HEK293T (cell line): ENCODE data around the gene REPIN1.

Experiments used
- CTCF ChIA-PET: fragments of 350-600 bp; formaldehyde crosslinking; extraction: SDS; loops from one replicate; lab custom pipeline; 2021; ENCODE audit warnings: antibody characterized with exemption, inconsistent platforms; lab: Yijun Ruan, JAX
- POLR2A ChIA-PET: fragments of 350-600 bp; formaldehyde crosslinking; extraction: SDS; loops from one replicate; lab custom pipeline; 2020; ENCODE audit warnings: antibody characterized with exemption, inconsistent platforms; lab: Yijun Ruan, JAX
- DNase-seq: peaks from one replicate; pipeline ENCODE4 v3.0.0; 2012; ENCODE audit warnings: mixed read lengths; ENCODE audit errors: extremely low spot score
- ARNT ChIP-seq: fragments of 450-650 bp; IDR thresholded peaks from 2 replicates; pipeline ENCODE4 v1.6.1; 2017; ENCODE audit warnings: mild to moderate bottlenecking
- BHLHE40 ChIP-seq: fragments of 450-650 bp; IDR thresholded peaks from 2 replicates; pipeline ENCODE4 v1.6.1; 2016; ENCODE audit warnings: mild to moderate bottlenecking, moderate library complexity, borderline replicate concordance
- CTBP1 ChIP-seq: fragments of 450-650 bp; IDR thresholded peaks from 2 replicates; pipeline ENCODE4 v1.6.1; 2016; ENCODE audit warnings: borderline replicate concordance
- ELF4 ChIP-seq: fragments of 450-650 bp; IDR thresholded peaks from 2 replicates; pipeline ENCODE4 v1.6.1; 2017; ENCODE audit warnings: antibody characterized with exemption
- FOXA1 ChIP-seq: fragments of 450-650 bp; IDR thresholded peaks from 2 replicates; pipeline ENCODE4 v1.6.1; 2016; ENCODE audit warnings: mild to moderate bottlenecking
- FOXK2 ChIP-seq: fragments of 450-650 bp; IDR thresholded peaks from 2 replicates; pipeline ENCODE4 v1.6.1; 2016; ENCODE audit warnings: mild to moderate bottlenecking
- FOXM1 ChIP-seq: fragments of 450-650 bp; IDR thresholded peaks from 2 replicates; pipeline ENCODE4 v1.6.1; 2017; ENCODE audit warnings: mild to moderate bottlenecking, borderline replicate concordance
- HDGF ChIP-seq: fragments of 450-650 bp; IDR thresholded peaks from 2 replicates; pipeline ENCODE4 v1.6.1; 2017; ENCODE audit warnings: antibody characterized with exemption, borderline replicate concordance
- L3MBTL2 ChIP-seq: fragments of 450-650 bp; conservative IDR thresholded peaks from 2 replicates; pipeline ENCODE4 v1.6.1; 2016; ENCODE audit warnings: mild to moderate bottlenecking
- LEF1 ChIP-seq: fragments of 450-650 bp; IDR thresholded peaks from 2 replicates; pipeline ENCODE4 v1.6.1; 2017; ENCODE audit warnings: mild to moderate bottlenecking, borderline replicate concordance
- NFRKB ChIP-seq: fragments of 450-650 bp; IDR thresholded peaks from 2 replicates; pipeline ENCODE4 v1.6.1; 2016; ENCODE audit warnings: mild to moderate bottlenecking, moderate library complexity
- PKNOX1 ChIP-seq: fragments of 450-650 bp; IDR thresholded peaks from 2 replicates; pipeline ENCODE4 v1.6.1; 2016
- SP1 ChIP-seq: fragments of 450-650 bp; IDR thresholded peaks from 2 replicates; pipeline ENCODE4 v1.6.1; 2017
- SUZ12 ChIP-seq: fragments of 450-650 bp; IDR thresholded peaks from 2 replicates; pipeline ENCODE4 v1.6.1; 2016; ENCODE audit warnings: mild to moderate bottlenecking
- TARDBP ChIP-seq: fragments of 450-650 bp; IDR thresholded peaks from 2 replicates; pipeline ENCODE4 v1.6.1; 2016
- ZNF384 ChIP-seq: fragments of 450-650 bp; IDR thresholded peaks from 2 replicates; pipeline ENCODE4 v1.6.1; 2016

The REPIN1 gene

GRCh38 chr7:150417863-150418262 is 49.2 kb downstream of the REPIN1 start:
- ChIA-PET POLR2A (interaction anchor here (0.6 kb wide), 1 partner anchor 11 kb away, joined by 4 read pairs; no protein-coding TSS in a partner anchor), CTCF (interaction anchor here (0.7 to 1.3 kb wide), 5 partner anchors 12 to 702 kb away, joined by 3 to 7 read pairs (median 3); a partner anchor contains a TSS)
- TF ChIP-seq TARDBP, result no peak
- no peak for TF ChIP-seq SUZ12
- TF ChIP-seq SP1, result no peak
- TF ChIP-seq L3MBTL2, result no peak
- TF ChIP-seq FOXK2, result no peak
- no peak for TF ChIP-seq HDGF
- no peak for TF ChIP-seq ARNT
- no peak for TF ChIP-seq ZNF384
- no peak for TF ChIP-seq FOXA1
- no peak for TF ChIP-seq FOXM1
- TF ChIP-seq NFRKB, result no peak
- no peak for TF ChIP-seq BHLHE40
- no peak for TF ChIP-seq CTBP1
- TF ChIP-seq ELF4, result no peak
- no peak for TF ChIP-seq PKNOX1
- TF ChIP-seq LEF1, result no peak
- no peak for DNase-seq

GRCh38 chr7:150420242-150420641 is 51.6 kb downstream of the REPIN1 start:
- ChIA-PET CTCF (no interaction called here), POLR2A (no interaction called here)
- no peak for TF ChIP-seq FOXM1
- TF ChIP-seq PKNOX1, result no peak
- no peak for TF ChIP-seq CTBP1
- no peak for TF ChIP-seq LEF1
- no peak for TF ChIP-seq ZNF384
- no peak for DNase-seq

- CTCF ChIA-PET, result interaction anchor here (0.9 to 1.2 kb wide), 3 partner anchors 12 to 136 kb away, joined by 5 read pairs; no protein-coding TSS in a partner anchor
- TF ChIP-seq SP1, result no peak
- peak; percentile 60 for TF ChIP-seq PKNOX1
- DNase-seq, result peak; percentile 93
- POLR2A ChIA-PET, result no interaction called here
Measured at GRCh38 chr7:150420987-150421674, 52.5 kb downstream of the REPIN1 start.

- no peak for DNase-seq
- ChIA-PET POLR2A (no interaction called here), CTCF (interaction anchor here (0.9 to 1.2 kb wide), 3 partner anchors 11 to 136 kb away, joined by 5 read pairs; no protein-coding TSS in a partner anchor)
- TF ChIP-seq SP1 (no peak), FOXA1 (no peak), TARDBP (no peak)
Measured at GRCh38 chr7:150421831-150422230, 53.2 kb downstream of the REPIN1 start.
